NB4 (cell line): ENCODE data around the gene GARIN5B.

Experiments
- DNase-seq: peaks from one replicate; pipeline ENCODE4 v3.0.0; 2010; ENCODE audit warnings: low read depth
- H3K4me3 ChIP-seq: one replicate; pipeline ENCODE4 v1.5.1; 2011; ENCODE audit warnings: mild to moderate bottlenecking, low read depth, low read length, moderate library complexity
- MYC ChIP-seq: IDR thresholded peaks from 2 replicates; pipeline ENCODE4 v1.6.1; 2011; ENCODE audit warnings: low read depth, low read length
- POLR2A ChIP-seq: IDR thresholded peaks from 2 replicates; pipeline ENCODE4 v1.6.1; 2011; ENCODE audit warnings: mild to moderate bottlenecking; ENCODE audit not compliant: insufficient read length; ENCODE audit errors: extremely low read depth
- TF ChIP-seq, protein P1 (sequence below): IDR thresholded peaks from one replicate; pipeline ENCODE4 v1.5.1; 2012; ENCODE audit warnings: low read depth, low read length
- TF ChIP-seq, protein P2 (sequence below): IDR thresholded peaks from 2 replicates; pipeline ENCODE4 v1.6.1; 2011; ENCODE audit warnings: low read depth, low read length

GARIN5B gene

DNA sequence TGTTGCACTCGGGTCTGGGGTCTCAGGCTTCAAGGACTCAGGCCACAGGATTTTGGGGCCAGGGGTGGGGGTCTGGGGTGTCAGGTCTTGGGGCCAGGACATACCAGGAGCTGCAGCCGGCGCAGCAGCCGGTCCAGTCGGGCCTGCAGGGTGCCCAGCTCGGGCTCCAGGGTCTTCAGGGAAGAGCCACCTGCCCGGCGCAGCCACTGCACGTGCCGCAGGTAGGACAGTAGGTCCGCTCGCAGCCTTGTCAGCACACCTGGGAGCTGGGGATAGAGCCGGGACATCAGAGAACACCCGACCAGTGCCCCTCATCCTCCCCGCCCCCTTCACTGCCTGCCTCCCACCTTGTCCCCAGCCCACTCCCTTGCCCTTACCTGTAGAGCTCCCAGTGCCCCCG lies 5.0 kb upstream of the GARIN5B start:
- TF ChIP-seq POLR2A (no peak), MYC (no peak)
- TF ChIP-seq, protein P1, sequence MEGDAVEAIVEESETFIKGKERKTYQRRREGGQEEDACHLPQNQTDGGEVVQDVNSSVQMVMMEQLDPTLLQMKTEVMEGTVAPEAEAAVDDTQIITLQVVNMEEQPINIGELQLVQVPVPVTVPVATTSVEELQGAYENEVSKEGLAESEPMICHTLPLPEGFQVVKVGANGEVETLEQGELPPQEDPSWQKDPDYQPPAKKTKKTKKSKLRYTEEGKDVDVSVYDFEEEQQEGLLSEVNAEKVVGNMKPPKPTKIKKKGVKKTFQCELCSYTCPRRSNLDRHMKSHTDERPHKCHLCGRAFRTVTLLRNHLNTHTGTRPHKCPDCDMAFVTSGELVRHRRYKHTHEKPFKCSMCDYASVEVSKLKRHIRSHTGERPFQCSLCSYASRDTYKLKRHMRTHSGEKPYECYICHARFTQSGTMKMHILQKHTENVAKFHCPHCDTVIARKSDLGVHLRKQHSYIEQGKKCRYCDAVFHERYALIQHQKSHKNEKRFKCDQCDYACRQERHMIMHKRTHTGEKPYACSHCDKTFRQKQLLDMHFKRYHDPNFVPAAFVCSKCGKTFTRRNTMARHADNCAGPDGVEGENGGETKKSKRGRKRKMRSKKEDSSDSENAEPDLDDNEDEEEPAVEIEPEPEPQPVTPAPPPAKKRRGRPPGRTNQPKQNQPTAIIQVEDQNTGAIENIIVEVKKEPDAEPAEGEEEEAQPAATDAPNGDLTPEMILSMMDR: no peak
- TF ChIP-seq, protein P2, sequence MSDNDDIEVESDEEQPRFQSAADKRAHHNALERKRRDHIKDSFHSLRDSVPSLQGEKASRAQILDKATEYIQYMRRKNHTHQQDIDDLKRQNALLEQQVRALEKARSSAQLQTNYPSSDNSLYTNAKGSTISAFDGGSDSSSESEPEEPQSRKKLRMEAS: no peak
- no peak for DNase-seq
- H3K4me3 ChIP-seq: no peak overlapping the region

DNA sequence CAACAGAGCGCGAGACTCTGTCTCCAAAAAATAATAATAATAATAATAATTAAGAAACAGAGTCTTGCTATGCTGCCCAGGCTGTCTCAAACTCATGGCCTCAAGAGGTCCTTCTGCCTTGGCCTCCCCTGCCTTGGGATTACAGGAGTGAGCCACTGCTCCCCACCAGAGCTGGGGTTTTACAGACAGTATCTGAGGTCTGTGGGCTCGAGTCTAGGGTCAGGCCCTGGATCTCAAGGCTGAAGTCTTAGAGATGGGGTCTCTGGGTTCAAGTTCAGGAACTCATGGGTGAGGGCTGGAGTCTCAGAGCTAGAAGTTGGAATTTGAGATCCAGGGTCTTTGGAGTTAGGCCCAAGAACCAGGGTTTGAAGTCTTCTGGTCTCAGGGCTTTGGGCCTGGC lies 3.7 kb upstream of the GARIN5B start:
- no peak for DNase-seq
- no peak overlapping the region for H3K4me3 ChIP-seq
- TF ChIP-seq MYC (no peak), POLR2A (no peak)
- TF ChIP-seq, protein P1: no peak
- TF ChIP-seq, protein P2: no peak

GRCh38 chr19:55365964-55366363 lies 2.9 kb upstream of the GARIN5B start:
- TF ChIP-seq POLR2A (no peak), MYC (no peak)
- TF ChIP-seq, protein P1: no peak
- TF ChIP-seq, protein P2: no peak
- no peak for DNase-seq
- H3K4me3 ChIP-seq: no peak overlapping the region

DNA sequence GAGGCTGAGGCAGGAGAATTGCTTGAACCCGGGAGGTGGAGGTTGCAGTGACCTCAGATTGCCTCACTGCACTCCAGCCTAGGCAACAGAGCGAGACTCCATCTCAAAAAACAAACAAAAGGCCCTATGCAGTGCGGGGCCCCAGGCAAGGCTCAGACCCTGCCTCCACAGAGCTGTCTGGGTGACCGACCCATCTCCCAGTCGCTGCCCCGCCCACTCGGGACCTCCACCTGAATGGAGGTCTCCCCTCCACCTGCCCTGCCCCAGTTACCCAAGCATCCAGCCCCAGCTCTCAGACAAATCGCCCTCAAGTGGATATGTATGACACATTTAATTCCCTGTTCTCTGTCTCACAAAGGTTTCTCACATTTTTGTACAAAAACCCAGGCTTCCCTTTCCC lies 2.2 kb upstream of the GARIN5B start:
- TF ChIP-seq MYC (no peak), POLR2A (no peak)
- TF ChIP-seq, protein P1: no peak
- TF ChIP-seq, protein P2: no peak
- H3K4me3 ChIP-seq: no peak overlapping the region
- no peak for DNase-seq

DNA sequence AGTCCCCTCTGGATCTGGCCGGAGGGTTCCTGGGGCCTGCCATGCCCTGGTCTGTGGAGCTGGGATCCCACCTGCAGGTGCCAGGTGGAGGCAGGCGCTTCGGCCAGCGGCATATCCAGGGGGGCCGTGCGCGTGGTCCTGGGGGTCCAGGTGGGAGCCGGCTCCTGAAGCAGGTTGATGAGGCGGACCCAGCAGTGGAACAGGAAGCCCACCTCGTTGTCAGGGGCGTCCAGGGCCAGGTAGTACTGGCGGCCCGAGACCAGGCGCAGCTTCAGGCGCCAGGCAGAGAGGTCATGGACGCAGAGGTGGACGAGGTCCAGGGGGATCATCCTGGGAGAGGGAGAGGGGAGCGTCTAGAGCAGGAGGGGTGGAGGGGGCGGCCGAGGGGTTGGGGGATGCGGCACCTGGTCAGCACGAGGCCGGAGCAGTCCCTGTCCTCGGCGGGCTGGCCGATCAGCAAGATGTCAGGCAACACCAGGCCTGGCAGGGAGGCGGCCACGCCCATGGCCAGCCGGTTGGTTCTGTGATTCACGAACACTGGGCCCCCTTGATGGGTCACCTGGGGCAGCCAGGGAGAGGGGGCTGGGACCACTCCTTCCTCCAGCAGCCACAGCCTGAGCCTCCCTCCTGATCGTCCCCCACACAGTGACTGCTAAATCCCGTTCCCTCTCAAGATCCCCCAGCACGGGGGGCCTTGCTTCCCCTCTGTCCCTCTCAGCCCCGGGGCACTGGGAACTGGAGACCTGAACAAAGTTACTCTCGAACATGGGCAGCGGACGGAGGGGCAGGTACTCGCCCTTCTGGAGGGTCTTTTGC lies 678 bp downstream of the GARIN5B start:
- DNase-seq: no peak
- no peak overlapping the region for H3K4me3 ChIP-seq
- TF ChIP-seq MYC (no peak), POLR2A (no peak)
- TF ChIP-seq, protein P2: no peak
- TF ChIP-seq, protein P1: no peak
